Measurements from ENCODE around the gene PACS1. TPM values are rescaled to one million over a fixed set of nuclear protein-coding genes. Genes with fewer than 3 reads are reported as not detected.
A peak's percentile ranks its signal among the peaks of the same experiment; 100 is the strongest.

The PACS1 gene
- total RNA-seq, 6 experiments from 2014 or later: 5.8 to 23.7 (median 12.5) TPM

- intact Hi-C loops (cut with DNase I): no loop called here
- Histone ChIP-seq H3K27ac (peak overlapping the region in 2 of 3 donors; percentile 14 to 35), H3K9me3 (no peaks in the 10 kb centered on the region), H3K4me3 (no peak overlapping the region), H3K4me1 (peaks cover 0 to 9% (median 3%) of the 10 kb centered on the region in 4 donors), H3K27me3 (no peaks in the 10 kb centered on the region), H3K36me3 (peaks cover 0 to 3% (median 0%) of the 10 kb centered on the region in 4 donors)
- peak; percentile 39 to 63 (median 52) for DNase-seq
- TF ChIP-seq, protein P1, sequence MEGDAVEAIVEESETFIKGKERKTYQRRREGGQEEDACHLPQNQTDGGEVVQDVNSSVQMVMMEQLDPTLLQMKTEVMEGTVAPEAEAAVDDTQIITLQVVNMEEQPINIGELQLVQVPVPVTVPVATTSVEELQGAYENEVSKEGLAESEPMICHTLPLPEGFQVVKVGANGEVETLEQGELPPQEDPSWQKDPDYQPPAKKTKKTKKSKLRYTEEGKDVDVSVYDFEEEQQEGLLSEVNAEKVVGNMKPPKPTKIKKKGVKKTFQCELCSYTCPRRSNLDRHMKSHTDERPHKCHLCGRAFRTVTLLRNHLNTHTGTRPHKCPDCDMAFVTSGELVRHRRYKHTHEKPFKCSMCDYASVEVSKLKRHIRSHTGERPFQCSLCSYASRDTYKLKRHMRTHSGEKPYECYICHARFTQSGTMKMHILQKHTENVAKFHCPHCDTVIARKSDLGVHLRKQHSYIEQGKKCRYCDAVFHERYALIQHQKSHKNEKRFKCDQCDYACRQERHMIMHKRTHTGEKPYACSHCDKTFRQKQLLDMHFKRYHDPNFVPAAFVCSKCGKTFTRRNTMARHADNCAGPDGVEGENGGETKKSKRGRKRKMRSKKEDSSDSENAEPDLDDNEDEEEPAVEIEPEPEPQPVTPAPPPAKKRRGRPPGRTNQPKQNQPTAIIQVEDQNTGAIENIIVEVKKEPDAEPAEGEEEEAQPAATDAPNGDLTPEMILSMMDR (IDR thresholded peaks at IDR 0.05): no peak
- no peak for TF ChIP-seq POLR2A (IDR thresholded peaks at IDR 0.05)
- 48% methylated on average over 5 of the region's 5 CpGs for WGBS (ENCODE audit: insufficient coverage, low coverage, low lambda C conversion rate, missing lambda C conversion rate)
- peak; percentile 53 to 77 (median 66) for ATAC-seq
Measured at GRCh38 chr11:66081505-66081904, 11.4 kb downstream of the PACS1 start.

GRCh38 chr11:66082946-66083698 lies 13.1 kb downstream of the PACS1 start:
- Histone ChIP-seq H3K4me1 (peaks cover 0 to 9% (median 3%) of the 10 kb centered on the region in 4 donors), H3K9me3 (no peaks in the 10 kb centered on the region), H3K4me3 (no peak overlapping the region), H3K27me3 (no peaks in the 10 kb centered on the region), H3K36me3 (peaks cover 0 to 3% (median 0%) of the 10 kb centered on the region in 4 donors), H3K27ac (no peak overlapping the region)
- DNase-seq (peak in 1 of 3 donors; percentile 19), ATAC-seq (peak in 3 of 4 donors; percentile 9 to 37 (median 27))
- intact Hi-C loops (cut with DNase I): no loop called here
- 71% methylated on average over 4 of the region's 4 CpGs for WGBS (ENCODE audit: insufficient coverage, low coverage, low lambda C conversion rate, missing lambda C conversion rate)
- TF ChIP-seq, protein P1 (IDR thresholded peaks at IDR 0.05): no peak
- TF ChIP-seq POLR2A (IDR thresholded peaks at IDR 0.05): no peak

GRCh38 chr11:66083767-66084166 lies 13.7 kb downstream of the PACS1 start:
- H3K27ac ChIP-seq: no peak overlapping the region
- H3K4me3 ChIP-seq: no peak overlapping the region
- H3K4me1 ChIP-seq: peaks cover 0 to 9% (median 3%) of the 10 kb centered on the region in 4 donors
- no peaks in the 10 kb centered on the region for H3K27me3 ChIP-seq
- TF ChIP-seq POLR2A (IDR thresholded peaks at IDR 0.05): no peak
- TF ChIP-seq, protein P1 (IDR thresholded peaks at IDR 0.05): no peak
- H3K36me3 ChIP-seq: peaks cover 0 to 3% (median 0%) of the 10 kb centered on the region in 4 donors
- WGBS (ENCODE audit: insufficient coverage, low coverage, low lambda C conversion rate, missing lambda C conversion rate): 94% methylated on average over 3 of the region's 3 CpGs
- intact Hi-C loops (cut with DNase I): no loop called here
- peak in 1 of 3 donors; percentile 23 for DNase-seq
- H3K9me3 ChIP-seq: no peaks in the 10 kb centered on the region
- no peak for ATAC-seq

- DNase-seq (no peak), ATAC-seq (no peak)
- TF ChIP-seq POLR2A (IDR thresholded peaks at IDR 0.05): no peak
- TF ChIP-seq, protein P1 (IDR thresholded peaks at IDR 0.05): no peak
- intact Hi-C loops (cut with DNase I): no loop called here
- WGBS (ENCODE audit: insufficient coverage, low coverage, low lambda C conversion rate, missing lambda C conversion rate): 75% methylated on average over 3 of the region's 3 CpGs
- Histone ChIP-seq H3K4me1 (peaks cover 0 to 9% (median 3%) of the 10 kb centered on the region in 4 donors), H3K27ac (no peak overlapping the region), H3K4me3 (no peak overlapping the region), H3K9me3 (no peaks in the 10 kb centered on the region), H3K27me3 (no peaks in the 10 kb centered on the region), H3K36me3 (no peaks in the 10 kb centered on the region)
Measured at GRCh38 chr11:66084821-66085475, 14.9 kb downstream of the PACS1 start.

Data from right lobe of liver (tissue), 6 donors.